H9 (cell line): Measurements from ENCODE around the gene PTPRN2. TPM values are rescaled to one million over a fixed set of nuclear protein-coding genes. Genes with fewer than 3 reads are reported as not detected.

Source experiments
- DNase-seq: peaks from one replicate; pipeline ENCODE4 v3.0.0-alpha.2; 2017
- H2AFZ ChIP-seq: one replicate; pipeline ENCODE4 v1.6.1; 2013; ENCODE audit warnings: mild to moderate bottlenecking, low read length, control low read depth, moderate library complexity
- H2AK5ac ChIP-seq: 2 replicates; pipeline ENCODE4 v1.6.1; 2013; ENCODE audit warnings: low read length, control low read depth, mixed read lengths; ENCODE audit not compliant: insufficient read length
- H2BK120ac ChIP-seq: one replicate; pipeline ENCODE4 v1.6.1; 2013; ENCODE audit warnings: low read depth, mild to moderate bottlenecking, low read length, control low read depth, inconsistent platforms; ENCODE audit not compliant: poor library complexity, severe bottlenecking
- H2BK12ac ChIP-seq: 2 replicates; pipeline ENCODE4 v1.6.1; 2013; ENCODE audit warnings: low read length, control low read depth, mixed read lengths, low read depth; ENCODE audit not compliant: insufficient read length
- H2BK15ac ChIP-seq: 2 replicates; pipeline ENCODE4 v1.6.1; 2013; ENCODE audit warnings: low read depth, low read length, control low read depth
- H2BK20ac ChIP-seq: one replicate; pipeline ENCODE4 v1.6.1; 2013; ENCODE audit warnings: low read depth, mild to moderate bottlenecking, low read length, control low read depth, inconsistent platforms; ENCODE audit not compliant: poor library complexity, severe bottlenecking
- H2BK5ac ChIP-seq: 2 replicates; pipeline ENCODE4 v1.6.1; 2013; ENCODE audit warnings: low read length, control low read depth, mixed read lengths; ENCODE audit not compliant: insufficient read length
- H3K14ac ChIP-seq: 2 replicates; pipeline ENCODE4 v1.6.1; 2013; ENCODE audit warnings: low read length, control low read depth; ENCODE audit not compliant: insufficient read depth
- H3K18ac ChIP-seq: 2 replicates; pipeline ENCODE4 v1.6.1; 2013; ENCODE audit warnings: low read depth, mild to moderate bottlenecking, mixed read lengths, low read length, control low read depth; ENCODE audit not compliant: insufficient read length
- H3K23ac ChIP-seq: 2 replicates; pipeline ENCODE4 v1.6.1; 2013; ENCODE audit warnings: low read length, control low read depth, mixed read lengths, low read depth; ENCODE audit not compliant: insufficient read length
- H3K23me2 ChIP-seq: 2 replicates; pipeline ENCODE4 v1.6.1; 2013; ENCODE audit warnings: low read depth, mild to moderate bottlenecking, mixed read lengths, low read length, control low read depth; ENCODE audit not compliant: insufficient read length, poor library complexity, severe bottlenecking
- H3K27ac ChIP-seq: 2 replicates; pipeline ENCODE4 v1.5.1; 2013; ENCODE audit warnings: low read length, control low read depth, mixed read lengths, low read depth; ENCODE audit not compliant: insufficient read length
- H3K27me3 ChIP-seq: 2 replicates; pipeline ENCODE4 v1.6.1; 2013; ENCODE audit warnings: low read length, control low read depth, inconsistent platforms; ENCODE audit not compliant: insufficient read depth
- H3K4ac ChIP-seq: 2 replicates; pipeline ENCODE4 v1.6.1; 2013; ENCODE audit warnings: low read depth, mild to moderate bottlenecking, control low read depth, inconsistent platforms, low read length, moderate library complexity
- H3K4me1 ChIP-seq: 2 replicates; pipeline ENCODE4 v1.6.1; 2013; ENCODE audit warnings: low read length, control low read depth, inconsistent platforms; ENCODE audit not compliant: insufficient read depth
- H3K4me2 ChIP-seq: 2 replicates; pipeline ENCODE4 v1.6.1; 2013; ENCODE audit warnings: low read length, control low read depth, mixed read lengths; ENCODE audit not compliant: insufficient read length, insufficient read depth
- H3K56ac ChIP-seq: 2 replicates; pipeline ENCODE4 v1.6.1; 2013; ENCODE audit warnings: low read depth, mild to moderate bottlenecking, mixed read lengths, low read length, control low read depth; ENCODE audit not compliant: insufficient read length
- H3K79me1 ChIP-seq: 2 replicates; pipeline ENCODE4 v1.6.1; 2013; ENCODE audit warnings: low read depth, mild to moderate bottlenecking, moderate library complexity, low read length, control low read depth, inconsistent platforms; ENCODE audit not compliant: insufficient read depth, poor library complexity, severe bottlenecking
- H3K79me2 ChIP-seq: 2 replicates; pipeline ENCODE4 v1.6.1; 2013; ENCODE audit warnings: low read length, control low read depth, inconsistent platforms; ENCODE audit not compliant: insufficient read depth
- H3K9ac ChIP-seq: 2 replicates; pipeline ENCODE4 v1.6.1; 2013; ENCODE audit warnings: low read length, control low read depth, mixed read lengths; ENCODE audit not compliant: insufficient read length; ENCODE audit errors: extremely low read depth
- H3K9me3 ChIP-seq: one replicate; pipeline ENCODE4 v1.6.1; 2013; ENCODE audit warnings: low read depth, low read length, inconsistent platforms; ENCODE audit not compliant: control insufficient read depth
- H3T11ph ChIP-seq: one replicate; pipeline ENCODE4 v1.6.1; 2013; ENCODE audit warnings: mild to moderate bottlenecking, low read length, control low read depth, inconsistent platforms
- H4K20me1 ChIP-seq: one replicate; pipeline ENCODE4 v1.6.1; 2013; ENCODE audit not compliant: control insufficient read depth, insufficient read length, insufficient read depth
- H4K5ac ChIP-seq: 2 replicates; pipeline ENCODE4 v1.6.1; 2013; ENCODE audit warnings: low read depth, mild to moderate bottlenecking, mixed read lengths, low read length, control low read depth; ENCODE audit not compliant: insufficient read length
- H4K8ac ChIP-seq: replicated peaks from 2 replicates; pipeline ENCODE4 v1.6.1; 2013; ENCODE audit warnings: low read length, control low read depth, mixed read lengths, low read depth; ENCODE audit not compliant: insufficient read length
- H4K91ac ChIP-seq: 2 replicates; pipeline ENCODE4 v1.6.1; 2013; ENCODE audit warnings: low read depth, mild to moderate bottlenecking, moderate library complexity, mixed read lengths, low read length, control low read depth; ENCODE audit not compliant: insufficient read length
- H3K27ac Mint-ChIP-seq, 3 experiments: 2 replicates in 2 of 3; 3 replicates in 1 of 3; pipeline ENCODE4 v1.8.0; 2020 to 2021; ENCODE audit warnings: mixed read lengths in 3 of 3, mild to moderate bottlenecking in 1 of 3, moderate library complexity in 1 of 3
- H3K27me3 Mint-ChIP-seq: 2 replicates; pipeline ENCODE4 v1.8.0; 2021; ENCODE audit warnings: low read depth, mild to moderate bottlenecking, moderate library complexity, mixed read lengths
- H3K36me3 Mint-ChIP-seq, 3 experiments: 2 replicates in 2 of 3; 3 replicates in 1 of 3; pipeline ENCODE4 v1.8.0; 2020 to 2021; ENCODE audit warnings: low read depth in 3 of 3, mixed read lengths in 3 of 3; ENCODE audit not compliant: insufficient read depth in 1 of 3
- H3K4me1 Mint-ChIP-seq, 2 experiments: 2 replicates each; pipeline ENCODE4 v1.8.0; 2020; ENCODE audit warnings: mixed read lengths in 2 of 2
- H3K4me3 Mint-ChIP-seq, 2 experiments: 2 replicates in 1 of 2; 3 replicates in 1 of 2; pipeline ENCODE4 v1.8.0; 2020 to 2021; ENCODE audit warnings: mild to moderate bottlenecking in 2 of 2, mixed read lengths in 2 of 2, moderate library complexity in 1 of 2
- H3K9me3 Mint-ChIP-seq, 2 experiments: 2 replicates in 1 of 2; 3 replicates in 1 of 2; pipeline ENCODE4 v1.8.0; 2020; ENCODE audit warnings: mild to moderate bottlenecking in 2 of 2, mixed read lengths in 2 of 2, moderate library complexity in 1 of 2
- WGBS: extraction: QIAGEN DNeasy Blood & Tissue Kit; methylation state at CpG from one replicate; pipeline ENCODE4 v1.1.7; 2013; ENCODE audit warnings: missing lambda C conversion rate, low lambda C conversion rate, mixed read lengths; ENCODE audit not compliant: insufficient read length; ENCODE audit errors: extremely low coverage; 5-methylcytosine and 5-hydroxymethylcytosine counted together
- total RNA-seq: library from RNA; stranded (reverse); gene quantifications from 2 replicates; pipeline ENCODE4 v1.2.1, GENCODE V29; 2021
- TF ChIP-seq, protein P1 (sequence below): fragments of 200-600 bp; sonication (generic); conservative IDR thresholded peaks from 3 replicates; pipeline ENCODE4 v1.8.0; 2021; ENCODE audit warnings: antibody characterized with exemption, mild to moderate bottlenecking

PTPRN2 gene
- total RNA-seq, 1 experiment from 2014 or later = 5.2 TPM

DNA sequence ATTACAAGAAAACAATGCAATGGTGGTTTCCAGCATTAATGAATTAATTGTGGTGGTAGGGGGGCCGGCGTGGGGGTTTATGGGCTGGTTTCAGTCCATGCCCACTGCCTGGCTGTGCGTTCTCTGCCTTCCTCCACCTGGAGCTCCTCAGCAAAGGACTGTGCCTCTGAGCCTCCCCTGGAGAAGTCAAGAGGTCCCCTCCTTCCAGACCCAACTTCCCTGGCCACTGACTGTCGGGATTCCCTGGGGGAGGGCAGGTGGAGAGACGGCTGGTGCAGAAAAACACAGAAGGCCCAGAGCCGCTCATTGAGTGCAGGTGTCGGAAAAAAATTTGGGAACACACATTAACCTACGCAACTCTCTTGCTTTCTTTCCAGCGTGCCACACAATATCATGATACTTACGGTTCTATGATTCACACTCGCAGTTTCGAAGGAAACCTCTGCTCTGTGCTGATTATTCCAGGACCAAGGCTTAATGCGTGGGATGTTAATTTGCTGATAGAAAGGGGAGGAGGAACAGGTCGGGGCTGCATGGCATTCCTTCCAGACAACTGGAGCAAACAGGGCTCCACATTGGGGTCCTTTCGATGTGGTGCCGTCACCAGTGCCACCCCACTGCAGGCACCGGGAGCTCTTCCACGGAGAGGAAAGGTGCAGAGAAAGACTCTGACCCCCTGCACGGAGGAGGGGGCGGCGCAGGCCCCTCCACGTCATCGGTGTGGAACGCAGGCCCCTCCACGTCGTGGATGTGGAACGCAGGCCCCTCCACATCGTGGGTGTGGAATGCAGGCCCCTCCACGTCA is 744.1 kb downstream of the PTPRN2 start:
- Histone ChIP-seq H3K27ac (no peak overlapping the region), H3K14ac (no peak overlapping the region; the same call in 1 of the 2 replicates), H4K5ac (no peak overlapping the region), H3K18ac (no peak overlapping the region), H4K20me1 (no peaks in the 10 kb centered on the region), H3K23ac (no peak overlapping the region), H3K23me2 (no peaks in the 10 kb centered on the region), H2BK5ac (no peak overlapping the region), H2BK12ac (no peak overlapping the region), H2AK5ac (no peak overlapping the region), H3K9ac (no peak overlapping the region), H4K91ac (no peak overlapping the region), H3K4ac (no peak overlapping the region), H3K27me3 (no peaks in the 10 kb centered on the region), H3K4me1 (peaks cover 4% of the 10 kb centered on the region; the same call in 1 of the 2 replicates), H2BK120ac (no peak overlapping the region), H3K4me2 (no peak overlapping the region), H3K9me3 (no peaks in the 10 kb centered on the region), H2BK20ac (no peak overlapping the region), H2AFZ (no peak overlapping the region), H3T11ph (no peak overlapping the region), H3K56ac (no peak overlapping the region), H3K79me2 (no peaks in the 10 kb centered on the region), H4K8ac (no peak overlapping the region), H3K79me1 (no peaks in the 10 kb centered on the region), H2BK15ac (no peak overlapping the region)
- no peak overlapping the region for H3K27ac Mint-ChIP-seq
- DNase-seq = no peak
- H3K27me3 Mint-ChIP-seq = peaks cover 4% of the 10 kb centered on the region; the same call in 1 of the 2 replicates
- TF ChIP-seq, protein P1, sequence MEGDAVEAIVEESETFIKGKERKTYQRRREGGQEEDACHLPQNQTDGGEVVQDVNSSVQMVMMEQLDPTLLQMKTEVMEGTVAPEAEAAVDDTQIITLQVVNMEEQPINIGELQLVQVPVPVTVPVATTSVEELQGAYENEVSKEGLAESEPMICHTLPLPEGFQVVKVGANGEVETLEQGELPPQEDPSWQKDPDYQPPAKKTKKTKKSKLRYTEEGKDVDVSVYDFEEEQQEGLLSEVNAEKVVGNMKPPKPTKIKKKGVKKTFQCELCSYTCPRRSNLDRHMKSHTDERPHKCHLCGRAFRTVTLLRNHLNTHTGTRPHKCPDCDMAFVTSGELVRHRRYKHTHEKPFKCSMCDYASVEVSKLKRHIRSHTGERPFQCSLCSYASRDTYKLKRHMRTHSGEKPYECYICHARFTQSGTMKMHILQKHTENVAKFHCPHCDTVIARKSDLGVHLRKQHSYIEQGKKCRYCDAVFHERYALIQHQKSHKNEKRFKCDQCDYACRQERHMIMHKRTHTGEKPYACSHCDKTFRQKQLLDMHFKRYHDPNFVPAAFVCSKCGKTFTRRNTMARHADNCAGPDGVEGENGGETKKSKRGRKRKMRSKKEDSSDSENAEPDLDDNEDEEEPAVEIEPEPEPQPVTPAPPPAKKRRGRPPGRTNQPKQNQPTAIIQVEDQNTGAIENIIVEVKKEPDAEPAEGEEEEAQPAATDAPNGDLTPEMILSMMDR = no peak
- no CpG with 5 or more reads among the region's 29 CpGs for WGBS
- no peaks in the 10 kb centered on the region; a peak in 1 of 7 replicates for H3K36me3 Mint-ChIP-seq
- no peaks in the 10 kb centered on the region for H3K9me3 Mint-ChIP-seq
- H3K4me1 Mint-ChIP-seq = peaks cover 30 to 33% of the 10 kb centered on the region in 2 experiments
- no peak overlapping the region for H3K4me3 Mint-ChIP-seq
